Mucosa of descending colon (tissue), 3 donors: Measurements from ENCODE around the gene SPECC1. TPM values are rescaled to one million over a fixed set of nuclear protein-coding genes. Genes with fewer than 3 reads are reported as not detected.
"Not testable (repeated sequence)": the region's sequence is repeated elsewhere in the genome, so short reads cannot be mapped to it uniquely, and the experiment has no call there.

ENCODE experiments used
- ATAC-seq: fragments of 200-7000 bp; cut with Tn5 transposase; one replicate; pipeline ENCODE4 v1.9.1; 2020; ENCODE audit warnings: mild to moderate bottlenecking, moderate library complexity
- DNase-seq, 3 donors: peaks; one replicate each; pipeline ENCODE4 v3.0.0-alpha.2; 2020
- H3K36me3 ChIP-seq: fragments of 200-600 bp; one replicate; pipeline ENCODE4 v1.8.0; 2021; ENCODE audit warnings: low read depth, mild to moderate bottlenecking
- H3K4me1 ChIP-seq: fragments of 200-600 bp; one replicate; pipeline ENCODE4 v1.8.0; 2021; ENCODE audit warnings: low read depth, mild to moderate bottlenecking
- H3K4me3 ChIP-seq: fragments of 200-600 bp; one replicate; pipeline ENCODE4 v1.8.0; 2021; ENCODE audit warnings: mild to moderate bottlenecking
- H3K9me3 ChIP-seq: fragments of 200-600 bp; one replicate; pipeline ENCODE4 v1.8.0; 2021; ENCODE audit warnings: mild to moderate bottlenecking
- CTCF ChIP-seq: fragments of 200-600 bp; IDR thresholded peaks from one replicate; pipeline ENCODE4 v1.8.0; 2022; ENCODE audit warnings: antibody characterized with exemption, mild to moderate bottlenecking
- intact Hi-C, 2 donors: fragments of 100-400 bp; cut with DNase I in 1 of 2; cut with micrococcal nuclease in 1 of 2; formaldehyde crosslinking; loops; one replicate each; pipeline versions ENCODE4 v1.11.0 to v1.11.1; 2022; cut with DNase I, micrococcal nuclease
- long read RNA-seq, 2 donors: library from polyadenylated mRNA; unstranded; transcript quantifications; one replicate each; pipeline ENCODE4 v2.0.0, GENCODE V29; 2019 to 2021
- total RNA-seq, 3 donors: library from RNA; stranded (reverse); fragmentation: NEBNext Ultra II Directional in 2 of 3; extraction: Animal tissue kit (Norgen Biotek cat#: 25700) in 2 of 3; gene quantifications; one replicate each; pipeline versions ENCODE4 v1.2.1 to v1.2.4, GENCODE V29; 2021 to 2023
- donor health status: DM: no; HTN: no; CAD: no; lungs with moderate emphysema.
- donor health status: DM: no; HTN: no; CAD: no.
- donor health status: DM: no; HTN: yes; CAD: no.

Gene SPECC1, protein sequence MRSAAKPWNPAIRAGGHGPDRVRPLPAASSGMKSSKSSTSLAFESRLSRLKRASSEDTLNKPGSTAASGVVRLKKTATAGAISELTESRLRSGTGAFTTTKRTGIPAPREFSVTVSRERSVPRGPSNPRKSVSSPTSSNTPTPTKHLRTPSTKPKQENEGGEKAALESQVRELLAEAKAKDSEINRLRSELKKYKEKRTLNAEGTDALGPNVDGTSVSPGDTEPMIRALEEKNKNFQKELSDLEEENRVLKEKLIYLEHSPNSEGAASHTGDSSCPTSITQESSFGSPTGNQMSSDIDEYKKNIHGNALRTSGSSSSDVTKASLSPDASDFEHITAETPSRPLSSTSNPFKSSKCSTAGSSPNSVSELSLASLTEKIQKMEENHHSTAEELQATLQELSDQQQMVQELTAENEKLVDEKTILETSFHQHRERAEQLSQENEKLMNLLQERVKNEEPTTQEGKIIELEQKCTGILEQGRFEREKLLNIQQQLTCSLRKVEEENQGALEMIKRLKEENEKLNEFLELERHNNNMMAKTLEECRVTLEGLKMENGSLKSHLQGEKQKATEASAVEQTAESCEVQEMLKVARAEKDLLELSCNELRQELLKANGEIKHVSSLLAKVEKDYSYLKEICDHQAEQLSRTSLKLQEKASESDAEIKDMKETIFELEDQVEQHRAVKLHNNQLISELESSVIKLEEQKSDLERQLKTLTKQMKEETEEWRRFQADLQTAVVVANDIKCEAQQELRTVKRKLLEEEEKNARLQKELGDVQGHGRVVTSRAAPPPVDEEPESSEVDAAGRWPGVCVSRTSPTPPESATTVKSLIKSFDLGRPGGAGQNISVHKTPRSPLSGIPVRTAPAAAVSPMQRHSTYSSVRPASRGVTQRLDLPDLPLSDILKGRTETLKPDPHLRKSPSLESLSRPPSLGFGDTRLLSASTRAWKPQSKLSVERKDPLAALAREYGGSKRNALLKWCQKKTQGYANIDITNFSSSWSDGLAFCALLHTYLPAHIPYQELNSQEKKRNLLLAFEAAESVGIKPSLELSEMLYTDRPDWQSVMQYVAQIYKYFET
- total RNA-seq: 10 to 100 TPM; 36.2 to 86.3 (median 85.7) TPM
- long read RNA-seq, donor 1, full-length matches to known transcripts: 8 of 20 reads
- long read RNA-seq, donor 1, partial matches to known transcripts: 0 of 20 reads
- long read RNA-seq, donor 1, other reads (novel, unspliced or antisense): 12 of 20 reads
- long read RNA-seq, donor 2, full-length matches to known transcripts: 8 of 24 reads
- long read RNA-seq, donor 2, partial matches to known transcripts: 6 of 24 reads
- long read RNA-seq, donor 2, other reads (novel, unspliced or antisense): 10 of 24 reads

DNA sequence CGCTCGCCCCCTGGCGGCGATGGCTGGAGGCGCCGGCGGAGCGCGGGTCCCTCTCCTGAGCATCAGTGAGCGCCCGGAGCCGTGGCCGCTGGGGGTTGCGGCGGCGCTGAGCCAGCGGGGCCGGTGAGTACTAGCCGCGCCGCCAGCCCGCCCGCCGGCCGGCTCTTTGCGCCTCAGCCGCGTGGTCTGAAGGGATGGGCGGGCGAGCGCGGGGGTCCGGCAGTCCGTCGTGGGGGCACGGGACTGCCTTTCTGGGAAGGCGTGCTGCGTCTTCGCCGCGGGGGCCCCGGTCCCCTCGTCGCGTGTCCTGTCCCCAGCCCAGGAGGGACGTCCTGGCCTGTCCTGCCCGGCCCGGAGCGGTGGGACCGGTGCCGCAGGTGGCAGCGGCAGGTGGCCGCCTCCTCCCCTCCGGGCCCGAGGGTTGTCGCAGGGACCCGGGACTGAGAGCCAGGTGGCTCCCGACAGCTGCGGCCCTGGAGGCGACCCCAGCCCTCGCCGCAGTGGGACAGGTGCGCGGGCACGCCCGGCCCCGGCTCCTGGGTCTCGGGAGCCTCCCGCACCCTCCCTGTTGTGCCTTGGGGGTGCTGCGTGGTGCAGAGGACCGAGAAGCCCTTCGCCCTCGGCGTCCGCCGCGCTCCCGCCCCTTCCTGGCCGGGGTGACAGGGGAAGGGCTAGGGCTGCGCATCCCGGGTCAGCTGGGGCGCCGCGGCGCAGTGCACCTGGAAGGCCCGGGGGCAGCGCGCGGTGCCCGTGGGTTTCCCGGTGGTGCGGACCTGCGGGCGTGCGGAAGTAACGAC, at the start of gene SPECC1:
TSS of gene SPECC1 (plus strand) at position 58 of the 797 bp plus-strand sequence. CDS start 87,293 bp downstream, outside the sequence.
- peak; percentile 81 to 89 (median 85) for DNase-seq
- Histone ChIP-seq H3K9me3 (no peaks in the 10 kb centered on the region), H3K36me3 (no peaks in the 10 kb centered on the region), H3K4me3 (peak within 1 kb of the TSS; percentile 5), H3K4me1 (peaks cover 7% of the 10 kb centered on the region)
- peak; percentile 100 for ATAC-seq
- peak; percentile 99 for TF ChIP-seq CTCF
- intact Hi-C loops: loop anchor here in 1 of 2 donors (10.0 kb wide), 1 partner anchor 85 kb away; no protein-coding TSS in a partner anchor

- ATAC-seq, H3K4me1 ChIP-seq, H3K36me3 ChIP-seq, H3K4me3 ChIP-seq, intact Hi-C loops, H3K9me3 ChIP-seq, DNase-seq: not testable (repeated sequence)
These were observed 46.2 kb upstream of the SPECC1 start for GRCh38 chr17:19962954-19963353.

DNA sequence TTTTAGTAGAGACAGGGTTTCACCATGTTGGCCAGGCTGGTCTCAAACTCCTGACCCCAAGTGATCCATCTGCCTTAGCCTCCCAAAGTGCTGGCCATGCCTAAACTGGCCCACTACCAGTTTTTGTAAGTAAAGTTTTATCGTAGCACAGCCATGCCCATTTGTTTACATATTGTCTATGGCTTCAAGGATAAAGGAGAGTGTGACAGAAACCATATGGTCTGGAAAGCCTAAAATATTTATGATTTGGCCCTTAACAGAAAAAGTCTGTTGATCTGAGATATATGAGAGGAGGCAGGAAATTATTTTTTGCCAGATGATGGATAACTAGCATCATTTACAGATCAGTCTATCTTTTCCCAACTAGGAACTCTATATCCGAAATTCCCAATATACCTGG, 36.0 kb upstream of the SPECC1 start:
- Histone ChIP-seq H3K9me3 (no peaks in the 10 kb centered on the region), H3K4me3 (no peak overlapping the region), H3K4me1 (peaks cover 13% of the 10 kb centered on the region), H3K36me3 (no peaks in the 10 kb centered on the region)
- no peak for ATAC-seq
- DNase-seq: no peak
- intact Hi-C loops: no loop called here
- no peak for TF ChIP-seq CTCF

DNA sequence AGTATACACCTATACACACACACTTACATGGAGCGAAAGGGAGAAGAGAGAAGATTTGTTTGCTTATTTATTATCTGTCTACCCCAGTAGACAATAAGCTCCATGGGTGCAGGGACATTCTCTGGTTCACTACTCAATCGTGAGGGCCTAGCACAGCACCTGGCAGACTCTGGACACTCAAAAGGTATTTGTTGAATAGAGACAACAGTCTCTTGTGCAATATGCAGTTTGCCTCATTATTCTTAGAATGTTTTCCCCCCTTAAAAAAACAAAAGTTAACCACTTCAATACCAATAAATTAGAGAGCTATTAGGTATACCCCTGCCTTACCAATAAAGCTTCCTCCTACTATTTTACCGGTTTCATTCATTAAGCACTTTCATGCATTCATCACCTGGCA, 33.6 kb upstream of the SPECC1 start:
- no peak overlapping the region for H3K4me3 ChIP-seq
- no peaks in the 10 kb centered on the region for H3K36me3 ChIP-seq
- H3K4me1 ChIP-seq: peaks cover 15% of the 10 kb centered on the region
- DNase-seq (no peak), ATAC-seq (no peak)
- no peaks in the 10 kb centered on the region for H3K9me3 ChIP-seq
- no peak for TF ChIP-seq CTCF
- intact Hi-C loops: no loop called here

GRCh38 chr17:19977293-19978208, 31.6 kb upstream of the SPECC1 start, which contains the start of gene AKAP10:
Gene AKAP10 (minus strand): TSS chr17:19977828. CDS start chr17:19977679, 149 bp downstream.
- intact Hi-C loops: no loop called here
- peak; percentile 99 for ATAC-seq
- DNase-seq: peak; percentile 97 to 98 (median 97)
- peak within 1 kb of the TSS; percentile 96 for H3K4me3 ChIP-seq
- TF ChIP-seq CTCF: no peak
- no peaks in the 10 kb centered on the region for H3K36me3 ChIP-seq
- H3K9me3 ChIP-seq: no peaks in the 10 kb centered on the region
- H3K4me1 ChIP-seq: peaks cover 15% of the 10 kb centered on the region
